BJ (cell line): ENCODE results near the gene CAPN1. TPM values are rescaled to one million over a fixed set of nuclear protein-coding genes. Genes with fewer than 3 reads are reported as not detected.

ENCODE experiments used
- CTCF ChIA-PET: fragments of 350-600 bp; formaldehyde crosslinking; extraction: SDS; loops from one replicate; lab custom pipeline; 2021; ENCODE audit warnings: antibody characterized with exemption, inconsistent platforms; lab: Yijun Ruan, JAX
- POLR2A ChIA-PET: fragments of 300-600 bp; sonication (Branson Sonifier 250); formaldehyde crosslinking; extraction: SDS; loops from one replicate; lab custom pipeline; 2021; ENCODE audit warnings: antibody characterized with exemption; lab: Charles Lee
- DNase-seq: peaks from one replicate; pipeline ENCODE4 v3.0.0-alpha.2; 2011; ENCODE audit warnings: low read depth
- H3K27me3 ChIP-seq: 2 replicates; pipeline ENCODE4 v1.6.0; 2011; ENCODE audit warnings: low read length; ENCODE audit not compliant: control insufficient read depth, insufficient read depth
- H3K36me3 ChIP-seq: 2 replicates; pipeline ENCODE4 v1.5.1; 2011; ENCODE audit warnings: low read length; ENCODE audit not compliant: control insufficient read depth, insufficient read depth
- H3K4me3 ChIP-seq: 2 replicates; pipeline ENCODE4 v1.5.1; 2011; ENCODE audit warnings: low read depth, mild to moderate bottlenecking, control low read depth, low read length
- polyA plus RNA-seq: library from polyadenylated mRNA; depleted of rRNA; stranded (reverse); fragments of >200 nt; gene quantifications from 2 replicates; pipeline ENCODE4 v1.2.3, GENCODE V29; 2011
- TF ChIP-seq, protein P1 (sequence below): IDR thresholded peaks from 2 replicates; pipeline ENCODE4 v1.5.1; 2011; ENCODE audit warnings: low read depth, mild to moderate bottlenecking, control low read depth, inconsistent platforms, low read length, moderate library complexity; ENCODE audit not compliant: insufficient read depth

Gene CAPN1
- polyA plus RNA-seq, 1 experiment, result 181 TPM

DNA sequence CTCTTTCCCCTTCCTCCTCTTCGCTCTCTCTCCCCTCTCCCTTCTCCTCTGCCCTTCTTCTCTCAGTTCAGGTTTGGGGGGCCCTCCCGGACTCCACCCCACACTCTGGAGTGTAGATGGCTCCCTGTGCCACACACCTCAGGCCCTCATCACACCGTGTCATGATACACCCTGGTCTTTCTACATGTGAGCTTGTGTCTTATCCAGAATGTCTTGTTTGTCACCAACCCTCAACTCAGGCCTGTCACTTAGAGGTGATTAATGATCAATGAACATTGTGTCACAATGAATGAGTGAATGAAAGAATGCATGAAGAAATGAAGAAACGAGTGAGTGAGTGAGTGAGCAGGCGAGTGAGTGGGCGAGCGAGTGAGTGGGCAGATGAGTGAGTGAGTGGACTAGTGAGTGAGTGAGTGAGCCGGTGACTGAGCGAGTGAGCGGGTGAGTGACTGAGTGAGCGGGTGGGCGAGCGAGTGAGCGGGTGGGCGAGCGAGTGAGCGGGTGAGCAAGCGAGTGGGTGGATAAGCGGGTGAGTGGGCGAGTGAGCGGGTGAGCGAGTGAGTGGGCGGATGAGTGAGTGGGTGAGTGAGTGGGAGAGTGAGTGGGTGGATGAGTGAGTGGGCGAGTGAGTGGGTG is 33.8 kb downstream of the CAPN1 start:
- no peak for DNase-seq
- Histone ChIP-seq H3K4me3 (no peak overlapping the region), H3K27me3 (no peaks in the 10 kb centered on the region), H3K36me3 (peaks cover 8% of the 10 kb centered on the region)
- ChIA-PET CTCF (interaction anchor here (1.2 to 1.4 kb wide), 2 partner anchors 9 to 11 kb away, joined by 4 to 9 read pairs; no protein-coding TSS in a partner anchor), POLR2A (no interaction called here)
- TF ChIP-seq, protein P1, sequence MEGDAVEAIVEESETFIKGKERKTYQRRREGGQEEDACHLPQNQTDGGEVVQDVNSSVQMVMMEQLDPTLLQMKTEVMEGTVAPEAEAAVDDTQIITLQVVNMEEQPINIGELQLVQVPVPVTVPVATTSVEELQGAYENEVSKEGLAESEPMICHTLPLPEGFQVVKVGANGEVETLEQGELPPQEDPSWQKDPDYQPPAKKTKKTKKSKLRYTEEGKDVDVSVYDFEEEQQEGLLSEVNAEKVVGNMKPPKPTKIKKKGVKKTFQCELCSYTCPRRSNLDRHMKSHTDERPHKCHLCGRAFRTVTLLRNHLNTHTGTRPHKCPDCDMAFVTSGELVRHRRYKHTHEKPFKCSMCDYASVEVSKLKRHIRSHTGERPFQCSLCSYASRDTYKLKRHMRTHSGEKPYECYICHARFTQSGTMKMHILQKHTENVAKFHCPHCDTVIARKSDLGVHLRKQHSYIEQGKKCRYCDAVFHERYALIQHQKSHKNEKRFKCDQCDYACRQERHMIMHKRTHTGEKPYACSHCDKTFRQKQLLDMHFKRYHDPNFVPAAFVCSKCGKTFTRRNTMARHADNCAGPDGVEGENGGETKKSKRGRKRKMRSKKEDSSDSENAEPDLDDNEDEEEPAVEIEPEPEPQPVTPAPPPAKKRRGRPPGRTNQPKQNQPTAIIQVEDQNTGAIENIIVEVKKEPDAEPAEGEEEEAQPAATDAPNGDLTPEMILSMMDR, result no peak

DNA sequence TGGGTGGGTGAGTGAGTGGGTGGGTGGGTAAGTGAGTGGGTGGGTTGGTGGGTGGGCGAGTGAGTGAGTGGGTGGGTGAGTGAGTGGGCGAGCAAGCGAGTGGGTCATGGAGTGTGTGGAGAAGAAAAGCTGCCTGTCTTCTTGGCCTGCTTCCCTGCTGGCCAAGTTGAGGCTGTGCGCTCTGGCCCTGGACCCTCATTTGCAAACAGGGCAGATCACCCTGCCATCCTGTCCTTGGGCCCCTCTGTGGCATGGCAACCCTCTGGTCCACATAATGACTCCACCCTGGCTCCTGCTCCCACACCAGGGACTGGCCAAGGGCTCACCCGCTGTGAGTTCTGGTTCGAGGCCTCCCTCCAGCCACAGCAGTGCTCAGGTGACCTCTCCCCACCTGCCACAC is 35.1 kb downstream of the CAPN1 start:
- DNase-seq, result no peak
- Histone ChIP-seq H3K27me3 (no peaks in the 10 kb centered on the region), H3K4me3 (no peak overlapping the region), H3K36me3 (no peaks in the 10 kb centered on the region)
- TF ChIP-seq, protein P1, result no peak
- ChIA-PET CTCF (interaction anchor here (0.6 kb wide), 1 partner anchor 33 kb away, joined by 3 read pairs; no protein-coding TSS in a partner anchor), POLR2A (no interaction called here)

DNA sequence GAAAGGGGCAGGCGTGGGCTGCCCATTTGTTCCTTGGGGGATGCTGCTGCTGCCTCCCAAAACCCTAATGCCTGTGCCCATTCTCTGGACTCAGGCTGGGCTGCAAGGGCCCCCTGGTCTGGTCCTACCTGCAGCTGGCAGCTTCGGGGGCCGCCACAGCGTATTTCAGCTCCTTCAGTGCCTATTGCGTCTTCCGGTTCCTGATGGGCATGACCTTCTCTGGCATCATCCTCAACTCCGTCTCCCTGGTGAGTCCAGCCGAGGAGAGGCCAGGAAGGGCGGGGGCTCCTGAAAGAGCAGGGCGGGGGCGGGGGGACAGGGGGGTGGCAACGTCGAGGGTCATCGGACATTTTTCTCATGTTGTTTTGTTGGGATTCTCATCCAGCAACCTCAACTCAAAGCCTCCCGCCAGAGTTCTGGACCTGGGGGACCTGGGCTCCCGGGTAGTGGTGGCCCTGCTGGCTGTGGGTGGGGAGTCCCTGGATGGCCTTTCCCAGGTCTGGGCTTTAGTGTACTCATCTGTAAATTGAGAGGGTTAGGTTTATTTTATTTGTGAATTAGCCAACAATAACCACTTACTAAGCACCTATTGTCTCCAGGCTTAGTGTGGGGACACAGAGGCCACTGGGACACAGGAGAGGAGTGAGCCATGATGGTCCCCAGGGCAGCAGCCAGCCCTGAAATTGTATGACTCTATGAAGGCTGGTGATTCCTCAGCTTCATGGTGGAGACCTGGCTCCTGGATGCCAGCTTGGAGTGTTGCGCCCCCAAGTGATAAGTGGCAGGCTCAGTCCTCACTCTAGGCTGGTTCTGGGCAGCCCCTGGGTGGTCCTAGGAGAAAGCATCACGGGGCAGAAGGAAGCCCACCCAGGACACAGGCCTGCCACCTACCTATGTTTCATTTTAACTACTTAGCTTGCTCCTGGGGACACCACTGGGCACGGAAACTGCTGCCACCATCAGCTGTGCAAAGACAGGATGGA is 36.0 kb downstream of the CAPN1 start:
- ChIA-PET POLR2A (interaction anchor here (0.5 kb wide), 1 partner anchor 106 kb away, joined by 3 read pairs; the partner anchor contains the start of gene TM7SF2), CTCF (interaction anchor here (0.6 to 1.0 kb wide), 2 partner anchors 10 to 34 kb away, joined by 3 read pairs; no protein-coding TSS in a partner anchor)
- Histone ChIP-seq H3K4me3 (no peak overlapping the region), H3K36me3 (no peaks in the 10 kb centered on the region; the same call in 1 of the 2 replicates), H3K27me3 (no peaks in the 10 kb centered on the region)
- TF ChIP-seq, protein P1, result no peak
- DNase-seq, result no peak

DNA sequence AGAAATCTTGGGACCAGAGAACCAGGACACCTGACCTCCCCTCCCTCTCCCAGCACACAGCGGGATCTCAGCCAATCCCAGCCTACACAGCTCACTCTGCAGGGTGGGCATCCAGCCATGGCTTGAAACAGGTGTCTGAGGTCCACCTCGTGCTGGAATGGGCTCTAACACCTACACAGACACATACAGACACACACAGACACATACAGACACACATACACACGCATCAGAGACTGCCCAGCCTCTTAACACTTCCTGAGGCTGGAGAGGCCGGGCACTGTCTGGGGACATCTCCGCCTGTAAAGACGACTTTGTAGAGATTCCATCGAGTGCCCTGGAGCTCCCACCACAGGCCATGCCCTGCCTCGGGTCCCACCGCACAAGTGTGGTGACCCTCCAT is 36.7 kb downstream of the CAPN1 start:
- ChIA-PET CTCF (interaction anchor here (1.0 kb wide), 1 partner anchor 11 kb away, joined by 3 read pairs; no protein-coding TSS in a partner anchor), POLR2A (no interaction called here)
- Histone ChIP-seq H3K4me3 (no peak overlapping the region), H3K27me3 (no peaks in the 10 kb centered on the region), H3K36me3 (peaks cover 2% of the 10 kb centered on the region)
- no peak for DNase-seq
- TF ChIP-seq, protein P1, result no peak

DNA sequence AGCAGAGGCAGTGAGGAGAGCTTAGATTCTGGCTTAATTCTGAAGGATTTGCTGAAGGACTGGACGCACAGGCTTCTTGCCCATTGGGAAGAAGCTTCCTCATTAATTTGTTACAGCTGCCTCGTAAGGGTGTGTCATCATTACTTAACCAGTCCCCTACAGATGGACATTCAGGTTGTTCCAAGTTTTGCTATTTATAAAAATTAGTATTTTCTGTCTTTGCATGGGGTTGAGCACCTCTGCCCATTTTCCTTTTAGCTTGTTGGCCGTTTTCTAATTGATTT is 38.1 kb downstream of the CAPN1 start:
- POLR2A ChIA-PET, result no interaction called here
- DNase-seq, result peak; percentile 42
- H3K27me3 ChIP-seq, result no peaks in the 10 kb centered on the region
- CTCF ChIA-PET, result interaction anchor here (0.8 to 1.9 kb wide), 3 partner anchors 14 to 112 kb away, joined by 4 to 8 read pairs (median 4); no protein-coding TSS in a partner anchor
- H3K36me3 ChIP-seq, result peaks cover 2% of the 10 kb centered on the region
- TF ChIP-seq, protein P1, result no peak
- H3K4me3 ChIP-seq, result no peak overlapping the region
